K562 (cell line): ENCODE measurements around the gene LEMD1. TPM values are rescaled to one million over a fixed set of nuclear protein-coding genes. Genes with fewer than 3 reads are reported as not detected.

Experiments
- BRF2 ChIP-seq: IDR thresholded peaks from 3 replicates; pipeline ENCODE4 v1.6.1; 2011; ENCODE audit warnings: borderline replicate concordance, mild to moderate bottlenecking; ENCODE audit not compliant: insufficient read length, insufficient read depth
- CAMTA2 ChIP-seq: fragments of 250-450 bp; sonication (Bioruptor Pico); conservative IDR thresholded peaks from 2 replicates; pipeline ENCODE4 v1.5.1; 2022
- CCNT2 ChIP-seq: IDR thresholded peaks from 2 replicates; pipeline ENCODE4 v1.6.1; 2011; ENCODE audit warnings: borderline replicate concordance, low read depth, mild to moderate bottlenecking, moderate library complexity, mixed read lengths, low read length; ENCODE audit not compliant: insufficient read length; ENCODE audit errors: extremely low read depth
- CEBPB ChIP-seq: fragments of 450-650 bp; IDR thresholded peaks from 2 replicates; pipeline ENCODE4 v1.6.1; 2016; ENCODE audit warnings: missing genetic modification characterization, missing compliant biosample characterization
- CUX1 ChIP-seq: fragments of 200-800 bp; sonication (Bioruptor generic); IDR thresholded peaks from 2 replicates; pipeline ENCODE4 v1.6.1; 2016; ENCODE audit warnings: missing genetic modification characterization, missing compliant biosample characterization
- FOXJ2 ChIP-seq: fragments of 200-800 bp; sonication (Bioruptor generic); IDR thresholded peaks from 2 replicates; pipeline ENCODE4 v1.6.1; 2016; ENCODE audit warnings: missing genetic modification characterization, missing compliant biosample characterization
- GTF2F1 ChIP-seq: IDR thresholded peaks from 2 replicates; pipeline ENCODE4 v1.6.1; 2011; ENCODE audit warnings: low read depth, low read length, improper control_type of control experiment
- HIVEP1 ChIP-seq: fragments of 250-450 bp; sonication (Bioruptor Pico); IDR thresholded peaks from 2 replicates; pipeline ENCODE4 v1.4.0; 2020; ENCODE audit warnings: mild to moderate bottlenecking
- RAD21 ChIP-seq, 2 experiments: fragments of 250-450 bp in 1 of 2; fragments of 450-650 bp in 1 of 2; sonication (Bioruptor Pico) in 1 of 2; formaldehyde crosslinking in 1 of 2; IDR thresholded peaks in 1 of 2; conservative IDR thresholded peaks in 1 of 2; 2 replicates each; pipeline versions ENCODE4 v1.4.0 to v1.8.0; 2020 to 2022; ENCODE audit warnings: mild to moderate bottlenecking in 2 of 2, moderate library complexity in 1 of 2
- SFPQ ChIP-seq: fragments of 200-400 bp; formaldehyde crosslinking; IDR thresholded peaks from 2 replicates; pipeline ENCODE4 v1.6.1; 2017; ENCODE audit warnings: mild to moderate bottlenecking, low read depth, low read length, moderate library complexity
- TEAD1 ChIP-seq, 2 experiments: fragments of 450-650 bp in 1 of 2; sonication (generic) in 1 of 2; formaldehyde crosslinking; IDR thresholded peaks; 2 replicates each; pipeline versions ENCODE4 v1.4.0 to v1.8.0; 2020 to 2022; ENCODE audit warnings: mild to moderate bottlenecking in 2 of 2, missing genetic modification reagents in 1 of 2
- TGIF2 ChIP-seq: sonication (generic); formaldehyde crosslinking; IDR thresholded peaks from 2 replicates; pipeline ENCODE4 v1.8.1; 2022; ENCODE audit warnings: mild to moderate bottlenecking, missing genetic modification reagents, moderate library complexity
- ZEB2 ChIP-seq: fragments of 450-650 bp; IDR thresholded peaks from 2 replicates; pipeline ENCODE4 v1.6.1; 2016
- ZKSCAN8 ChIP-seq: fragments of 200-800 bp; sonication (Bioruptor generic); IDR thresholded peaks from 2 replicates; pipeline ENCODE4 v1.6.1; 2016; ENCODE audit warnings: missing genetic modification characterization, missing compliant biosample characterization
- ZNF143 ChIP-seq: sonication (generic); formaldehyde crosslinking; IDR thresholded peaks from 2 replicates; pipeline ENCODE4 v1.9.0; 2022; ENCODE audit warnings: mild to moderate bottlenecking, missing genetic modification reagents
- ZNF239 ChIP-seq: fragments of 250-450 bp; sonication (Bioruptor Pico); IDR thresholded peaks from 2 replicates; pipeline ENCODE4 v1.4.0; 2020; ENCODE audit warnings: mild to moderate bottlenecking
- ZNF408 ChIP-seq: fragments of 250-450 bp; sonication (Bioruptor Pico); IDR thresholded peaks from 2 replicates; pipeline ENCODE4 v1.4.0; 2020; ENCODE audit warnings: low read depth, mild to moderate bottlenecking, moderate library complexity
- ZNF644 ChIP-seq: fragments of 200-800 bp; sonication (Bioruptor generic); IDR thresholded peaks from 2 replicates; pipeline ENCODE4 v1.6.1; 2016; ENCODE audit warnings: low read depth, missing genetic modification characterization, missing compliant biosample characterization
- ZNF79 ChIP-seq: fragments of 250-450 bp; sonication (Bioruptor Pico); IDR thresholded peaks from 2 replicates; pipeline ENCODE4 v1.4.0; 2020; ENCODE audit warnings: low read depth, mild to moderate bottlenecking, moderate library complexity
- polyA plus RNA-seq, 8 experiments: library from polyadenylated mRNA; depleted of rRNA in 4 of 8; stranded (reverse) in 5 of 8; unstranded in 3 of 8; fragments of >200 nt; fragmentation: Nextera tagmentation in 2 of 8; fragmentation: Illumina TruSeq in 1 of 8; extraction: Ambion mirVana in 2 of 8; extraction: Trizol in 1 of 8; gene quantifications; 2 replicates each; pipeline versions ENCODE4 v1.2.1 to v1.2.3, GENCODE V29; 2011 to 2014; ENCODE audit warnings: inconsistent platforms in 1 of 8, missing spikeins in 1 of 8
- total RNA-seq, 7 experiments: library from RNA; depleted of rRNA in 6 of 7; stranded (reverse); fragments of >200 nt in 6 of 7; fragmentation: Illumina TruSeq in 2 of 7; extraction: Trizol in 2 of 7; gene quantifications; 2 replicates each; pipeline versions ENCODE4 v1.2.1 to v1.2.3, GENCODE V29; 2011 to 2021; ENCODE audit warnings: low replicate concordance in 1 of 7

LEMD1 gene
- total and polyA plus RNA-seq, 9 of the 15 experiments (the other 6 are each of a cell fraction or from before 2014, with no cell fraction given), result 0.11 to 2.4 (median 0.57) TPM; not detected in 1

- TF ChIP-seq ZNF79 (CRISPR knock-in tag) (no peak), TGIF2 (0 out of 2 replicates have a peak, but pooled peaks have one; percentile 54), CEBPB (tag) (no peak), ZNF408 (no peak), TEAD1 (CRISPR knock-in tag; IDR thresholded peaks at IDR 0.05) (no peak; a peak in 1 of 4 replicates), CAMTA2 (CRISPR knock-in tag) (no peak), ZEB2 (peak; percentile 44; the same call in 1 of the 2 replicates), RAD21 (CRISPR knock-in tag; conservative IDR thresholded peaks at IDR 0.05 in 1 of 2, IDR thresholded peaks at IDR 0.05 in 1 of 2) (no peak), ZNF644 (tag) (no peak), FOXJ2 (no peak), ZKSCAN8 (no peak), HIVEP1 (CRISPR knock-in tag) (no peak), ZNF143 (CRISPR knock-in tag) (0 out of 2 replicates have a peak, but pooled peaks have one; percentile 18), CCNT2 (peak; percentile 28), CUX1 (CRISPR knock-in tag) (no peak), ZNF239 (CRISPR knock-in tag) (no peak), SFPQ (no peak), BRF2 (no peak), GTF2F1 (no peak)
Observed at GRCh38 chr1:205344066-205344928, 77.6 kb downstream of the LEMD1 start (continued).
